ENCODE measurements around the gene FANCG.
A peak's percentile ranks its signal among the peaks of the same experiment; 100 is the strongest.

The FANCG gene

DNA sequence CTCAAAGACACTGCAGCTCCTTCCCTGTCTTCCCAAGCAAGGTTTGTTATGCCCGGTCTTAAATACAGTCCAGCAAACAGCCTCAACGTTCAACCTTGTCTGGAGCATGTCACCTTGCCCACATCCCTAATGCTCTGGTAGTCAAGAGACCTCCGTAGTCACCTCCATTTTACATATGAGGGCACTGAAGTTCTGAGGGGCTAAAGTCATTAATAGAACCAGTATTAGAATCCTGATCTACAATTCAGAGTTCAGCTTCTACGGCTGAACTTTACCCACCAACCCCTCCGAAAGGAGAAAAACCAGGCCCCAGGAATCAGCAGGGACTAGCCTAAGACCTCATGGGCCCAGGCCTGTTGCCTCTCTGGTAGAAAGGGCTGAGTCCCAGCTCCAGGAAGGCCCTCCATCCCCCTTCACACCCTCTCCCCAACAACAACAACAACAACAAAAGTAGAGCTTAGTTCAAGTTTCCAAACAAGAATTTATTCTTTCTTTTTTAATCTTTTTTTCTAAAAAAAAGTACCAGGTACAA, 24.0 kb upstream of the FANCG start:
- no peak for DNase-seq (ENCODE audit: low spot score)

GRCh38 chr9:35102769-35103659, 23.3 kb upstream of the FANCG start, which contains the start of gene STOML2:
Gene STOML2, minus strand, starts transcription at chr9:35103131. Its CDS starts 37 bp downstream, at chr9:35103094.
- DNase-seq (ENCODE audit: low spot score): peak; percentile 97

- no peak for DNase-seq (ENCODE audit: low spot score)
Measured at GRCh38 chr9:35102465-35102768, 22.7 kb upstream of the FANCG start.

DNA sequence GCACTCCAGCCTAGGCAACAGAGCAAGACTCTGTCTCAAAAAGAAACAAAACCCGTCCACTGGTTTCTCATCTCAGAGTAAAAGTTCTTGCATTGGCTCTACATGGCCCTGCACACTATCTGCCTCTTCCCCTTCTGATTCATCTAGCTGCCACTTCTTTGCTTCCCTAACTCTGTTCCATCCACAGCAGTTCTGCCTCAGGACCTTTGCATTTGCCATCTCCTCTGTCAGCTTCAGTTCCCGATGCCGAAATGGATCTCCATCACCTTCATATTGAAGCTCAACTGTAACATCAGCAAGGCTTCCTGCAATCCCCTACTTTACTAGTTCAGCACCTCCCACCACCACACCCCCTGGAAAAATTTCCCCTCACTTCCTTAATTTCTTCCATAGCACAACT, 17.8 kb upstream of the FANCG start:
- DNase-seq (ENCODE audit: low spot score): no peak

GRCh38 chr9:35096035-35096849, 16.5 kb upstream of the FANCG start, which contains the start of gene PIGO:
Gene PIGO, minus strand, starts transcription at chr9:35096591. Its CDS starts 1,026 bp downstream, at chr9:35095565.
- peak; percentile 82 for DNase-seq (ENCODE audit: low spot score)

DNA sequence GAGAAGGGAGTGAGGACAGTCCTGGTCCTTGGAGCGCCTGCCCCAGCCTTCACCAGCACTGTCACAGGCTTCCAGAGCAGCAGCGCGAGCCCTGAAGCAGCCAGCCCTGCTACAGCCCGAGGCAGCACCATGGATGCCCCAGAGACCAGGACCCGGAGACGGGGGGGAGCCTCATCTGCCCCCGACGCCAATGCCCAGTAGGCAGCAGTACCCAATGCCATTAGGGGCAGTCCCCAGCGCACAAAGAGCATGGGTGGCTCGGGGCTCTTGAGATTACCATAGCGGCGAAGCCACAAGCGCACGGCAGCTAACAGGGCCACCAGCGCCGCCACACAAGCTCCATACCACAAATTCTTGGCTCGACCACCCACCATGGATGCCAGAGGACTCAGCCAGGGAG, 11.8 kb upstream of the FANCG start:
- no peak for DNase-seq (ENCODE audit: low spot score)

DNA sequence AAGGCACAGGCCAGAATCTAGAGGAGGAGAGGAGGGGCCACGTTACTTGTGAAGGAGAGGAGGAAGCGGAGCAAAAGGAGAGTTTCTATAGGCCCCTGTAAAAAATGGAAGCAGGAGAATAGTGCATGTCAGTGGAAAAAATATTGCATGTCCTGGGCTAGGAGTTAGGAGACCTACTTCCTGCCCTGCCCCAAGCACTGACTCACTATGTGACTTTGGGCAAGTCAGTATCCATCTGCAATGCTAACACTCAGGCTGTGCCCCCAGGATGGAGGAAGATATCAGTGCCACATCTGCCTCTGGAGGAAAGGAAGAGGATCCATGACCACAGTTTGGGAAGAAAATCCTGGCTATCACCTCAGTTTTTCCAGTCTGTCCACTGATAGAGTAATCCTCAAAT, 9.7 kb upstream of the FANCG start:
- no peak for DNase-seq (ENCODE audit: low spot score)

GRCh38 chr9:35085078-35085477, 5.3 kb upstream of the FANCG start:
- DNase-seq (ENCODE audit: low spot score): no peak

GRCh38 chr9:35079041-35079425, 709 bp downstream of the FANCG start:
- DNase-seq (ENCODE audit: low spot score): no peak

- DNase-seq (ENCODE audit: low spot score): no peak
Measured at GRCh38 chr9:35078066-35078465, 1.7 kb downstream of the FANCG start.

- DNase-seq (ENCODE audit: low spot score): no peak
Measured at GRCh38 chr9:35076848-35077247, 2.9 kb downstream of the FANCG start.

DNA sequence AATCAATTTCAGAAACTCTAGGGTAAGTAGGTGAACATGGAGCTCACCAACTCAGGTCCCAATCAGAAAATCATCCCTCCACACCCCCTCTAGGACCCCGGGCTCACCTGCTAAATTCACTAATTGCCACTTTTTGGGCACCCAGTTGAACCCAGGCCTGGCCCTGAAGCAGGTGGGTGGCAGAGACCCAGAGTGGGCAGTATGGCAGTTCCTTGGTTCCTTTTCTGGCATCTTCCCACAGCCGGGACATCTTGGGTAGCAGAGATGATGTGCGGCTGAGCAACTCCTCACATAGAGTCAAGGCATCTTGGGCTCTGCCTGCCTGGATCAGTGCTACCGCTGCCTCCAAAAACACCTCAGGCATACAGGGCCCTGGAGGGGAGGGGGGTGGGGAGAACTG, 4.4 kb downstream of the FANCG start:
- DNase-seq (ENCODE audit: low spot score): no peak

DNA sequence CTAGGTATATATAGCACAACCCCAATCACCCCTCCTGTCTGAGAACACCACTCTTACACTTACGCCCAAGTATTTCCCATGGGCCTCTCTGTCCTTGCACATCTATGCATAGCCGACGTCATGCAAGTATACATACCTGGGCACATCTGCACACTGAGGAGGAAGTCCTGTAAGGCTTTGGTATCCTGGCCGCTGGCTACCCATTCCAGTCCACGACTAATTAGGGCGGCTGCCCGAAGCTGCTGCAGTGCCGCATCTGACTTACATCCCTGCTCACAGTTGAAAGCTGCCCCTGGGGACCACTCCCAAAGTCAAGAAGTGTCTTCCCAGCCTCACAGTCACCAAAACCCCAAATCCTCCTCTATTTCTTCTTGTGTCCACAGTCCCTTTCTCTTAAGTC, 5.0 kb downstream of the FANCG start:
- DNase-seq (ENCODE audit: low spot score): no peak

GRCh38 chr9:35074141-35074540, 5.6 kb downstream of the FANCG start:
- no peak for DNase-seq (ENCODE audit: low spot score)

DNA sequence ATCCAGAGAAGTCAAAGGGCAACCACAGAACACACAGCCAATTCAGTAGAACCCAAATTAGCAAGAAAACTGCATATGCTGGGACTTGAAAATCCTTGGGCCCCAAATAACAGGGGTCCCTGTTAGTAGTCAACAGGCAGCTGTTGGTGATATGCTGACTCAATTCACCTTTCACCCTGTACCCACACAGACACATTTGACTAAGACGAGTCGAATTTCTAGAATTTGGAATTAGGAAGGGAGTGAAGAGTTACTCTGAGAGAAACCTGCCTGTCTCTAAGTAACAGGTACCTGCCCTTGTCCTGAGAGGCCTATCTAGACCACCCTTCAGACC, 6.5 kb downstream of the FANCG start:
- DNase-seq (ENCODE audit: low spot score): no peak

DNA sequence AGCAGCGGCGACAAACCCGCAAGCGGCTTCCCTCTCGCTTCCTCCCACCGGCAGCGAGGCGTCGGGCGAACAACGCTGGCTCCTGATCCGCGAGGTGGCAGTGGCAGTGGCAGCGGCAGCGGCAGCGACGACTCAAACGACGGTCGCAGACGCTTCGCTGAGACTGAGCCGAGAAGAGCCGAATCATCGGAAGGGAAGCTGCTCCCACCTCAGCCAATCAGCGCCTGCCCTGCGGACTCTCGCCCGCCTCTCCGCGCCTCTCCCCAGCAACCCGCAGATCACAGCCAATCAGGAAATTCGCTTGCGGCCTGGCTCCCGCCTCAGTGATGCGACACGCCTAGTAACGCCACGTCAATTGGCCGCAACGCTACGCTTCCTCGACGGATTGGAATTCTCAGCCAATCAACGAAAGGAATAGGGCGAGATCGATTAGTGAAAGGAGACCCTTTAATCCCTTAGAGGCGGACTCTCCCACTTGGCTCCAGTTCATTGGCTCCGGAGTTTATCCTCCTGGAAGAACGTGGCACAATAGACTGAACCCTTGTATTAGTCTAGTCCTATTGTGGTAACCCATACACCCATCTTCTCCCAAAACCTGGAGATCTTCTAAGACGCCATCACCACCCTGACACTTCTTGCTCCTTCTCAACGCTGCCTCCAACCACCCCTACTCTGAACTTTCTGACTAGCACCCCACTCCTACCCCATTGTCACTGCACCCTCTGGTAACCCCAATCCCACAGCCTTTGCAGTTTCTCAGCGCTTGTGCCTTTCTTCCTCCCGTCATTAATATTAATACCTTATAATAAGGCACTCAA, 7.1 kb downstream of the FANCG start, which contains the start of gene VCP:
Gene VCP (minus strand): TSS at position 165 of the 818 bp plus-strand sequence. CDS start 272 bp downstream, outside the sequence.
- DNase-seq (ENCODE audit: low spot score): peak; percentile 97

DNA sequence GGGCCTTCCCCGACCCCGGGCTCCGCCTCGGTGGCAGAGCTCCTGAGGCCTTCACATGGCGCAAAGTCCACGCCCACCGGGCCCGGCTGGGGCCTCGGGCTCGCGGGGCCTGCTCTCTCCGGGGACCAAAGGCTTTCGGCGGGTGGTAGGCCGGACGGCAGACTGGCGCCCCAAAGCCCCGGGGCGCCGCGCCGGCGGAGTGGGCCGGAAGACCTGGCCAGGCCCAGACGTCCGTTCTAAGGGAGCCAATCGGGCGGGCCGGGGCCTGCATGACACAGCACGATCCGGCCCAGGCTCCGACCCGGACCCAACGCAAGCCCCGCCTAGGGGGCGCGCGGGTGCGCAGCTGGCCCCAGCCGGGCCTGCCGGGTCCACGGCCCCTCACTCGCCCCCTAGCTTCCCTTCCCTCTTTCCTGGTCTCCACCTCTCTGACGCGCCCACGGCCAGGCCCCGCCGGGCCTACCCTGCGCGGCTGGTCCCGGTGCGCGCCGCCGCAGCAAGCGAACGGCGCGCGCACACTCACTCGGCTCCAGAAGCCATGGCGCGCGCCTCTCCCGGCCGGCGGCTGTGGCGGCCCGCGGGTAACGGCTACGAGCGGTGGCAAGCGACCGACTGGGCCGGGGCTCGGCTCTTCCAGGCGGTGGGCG, 7.8 kb downstream of the FANCG start:
- DNase-seq (ENCODE audit: low spot score): peak; percentile 83

DNA sequence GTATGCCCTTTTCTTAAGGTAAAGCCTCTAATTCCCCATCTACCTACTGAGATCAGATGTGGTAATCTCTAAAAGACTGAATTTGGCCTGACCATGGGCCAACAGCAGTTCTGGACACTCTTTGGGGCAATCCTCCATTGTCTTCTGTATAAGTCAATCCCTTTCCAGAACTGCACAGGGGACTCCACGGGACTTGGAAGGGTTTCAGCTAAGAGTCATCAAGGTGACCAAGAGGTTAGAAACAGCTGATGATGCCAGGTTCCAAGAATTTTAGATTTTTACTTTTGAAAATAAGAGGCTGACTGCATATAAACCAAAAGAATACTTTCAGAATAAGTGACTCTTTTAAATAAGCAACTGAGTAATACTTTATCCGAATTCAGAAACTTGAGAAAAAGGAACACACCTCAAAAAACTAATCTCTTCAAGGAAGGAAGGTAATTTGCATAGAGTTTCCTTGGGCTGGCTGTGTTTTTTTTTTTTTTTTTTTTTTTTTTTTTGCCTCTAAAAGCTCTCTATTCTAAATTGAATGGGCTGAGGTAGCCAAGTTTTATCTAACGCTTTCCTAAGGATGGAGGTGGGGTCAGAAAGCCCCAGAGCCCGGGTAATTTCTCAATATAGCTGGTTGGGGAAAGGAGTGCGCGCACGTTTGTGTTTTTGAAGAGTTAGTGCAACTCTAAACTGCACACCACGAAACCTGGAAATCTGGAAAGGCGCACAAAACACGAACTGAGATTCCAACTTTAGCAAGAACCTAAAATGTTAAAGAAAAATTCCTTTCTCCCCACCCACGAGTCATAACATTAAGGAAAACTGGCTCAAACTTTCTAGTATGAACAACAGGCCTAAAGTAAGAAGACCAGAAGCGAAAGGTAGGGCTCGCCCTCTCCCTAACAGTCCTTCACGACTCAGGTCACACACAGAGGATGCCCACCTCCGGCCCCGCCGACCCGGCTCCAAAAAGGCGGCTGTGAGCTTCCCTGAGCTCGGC, 8.6 kb downstream of the FANCG start:
- no peak for DNase-seq (ENCODE audit: low spot score)

DNA sequence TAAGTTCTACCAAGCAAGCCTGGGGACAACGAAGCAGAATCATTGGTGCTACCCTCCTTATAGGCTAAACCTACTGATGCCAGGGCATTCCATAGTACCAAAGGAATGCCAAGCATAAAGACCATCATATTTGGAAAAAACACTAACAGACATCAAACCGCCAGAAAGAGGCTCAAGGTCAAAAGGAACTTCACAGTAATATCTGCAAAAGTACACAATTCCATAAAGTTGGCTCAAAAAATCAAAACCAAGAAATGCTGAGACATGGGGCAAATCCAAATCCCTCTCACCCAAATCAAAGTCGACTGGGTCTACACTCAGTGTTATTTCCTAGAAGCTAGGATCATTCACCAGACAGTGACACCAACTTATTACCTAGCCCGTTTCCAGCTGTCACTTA, 10.7 kb downstream of the FANCG start:
- no peak for DNase-seq (ENCODE audit: low spot score)

- no peak for DNase-seq (ENCODE audit: low spot score)
Measured at GRCh38 chr9:35067056-35067455, 12.7 kb downstream of the FANCG start.

Measured in kidney capillary endothelial cell (primary cell).